ENCODE data around the gene LDB3.

LDB3 gene

DNA sequence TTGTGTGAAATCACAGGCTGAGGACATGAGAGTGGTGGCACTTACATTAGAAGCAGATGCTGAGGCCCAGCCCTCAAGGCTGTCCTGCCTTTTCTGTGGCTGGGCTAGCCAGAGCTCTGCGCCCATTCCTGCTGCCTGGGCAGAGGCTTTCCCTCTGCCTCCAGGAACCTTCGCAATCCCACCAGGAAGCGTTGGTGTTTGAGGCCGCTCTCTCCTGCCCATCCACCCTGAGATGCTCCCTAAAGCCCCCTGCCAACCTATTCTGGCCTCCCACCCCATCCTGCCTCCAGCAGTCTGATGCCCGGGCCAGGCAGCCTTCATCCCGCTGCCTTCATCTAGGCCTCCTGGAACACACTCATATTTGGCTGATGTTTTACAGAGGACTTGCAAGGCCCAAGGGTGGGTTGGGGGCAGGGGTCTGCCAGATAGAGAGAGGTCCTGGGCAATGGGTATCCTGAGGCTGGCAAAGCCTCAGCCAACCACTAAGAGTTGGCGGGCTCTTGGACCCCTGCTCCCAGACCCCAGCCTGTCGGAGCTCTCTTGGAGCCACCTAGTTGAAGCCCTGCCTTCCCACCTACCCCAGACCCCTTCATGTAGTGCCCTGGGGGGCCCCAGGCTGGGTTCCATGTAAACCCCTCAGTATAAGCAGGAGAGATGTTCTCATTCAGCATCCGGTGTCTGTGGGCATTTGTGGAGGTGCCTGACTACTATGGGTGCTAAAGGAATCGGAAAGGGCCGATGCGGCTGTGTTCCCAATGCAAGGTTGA is 32.7 kb downstream of the LDB3 start:
- no peak for DNase-seq (ENCODE audit: insufficient read length, low spot score)
- FAIRE-seq: no peak

DNA sequence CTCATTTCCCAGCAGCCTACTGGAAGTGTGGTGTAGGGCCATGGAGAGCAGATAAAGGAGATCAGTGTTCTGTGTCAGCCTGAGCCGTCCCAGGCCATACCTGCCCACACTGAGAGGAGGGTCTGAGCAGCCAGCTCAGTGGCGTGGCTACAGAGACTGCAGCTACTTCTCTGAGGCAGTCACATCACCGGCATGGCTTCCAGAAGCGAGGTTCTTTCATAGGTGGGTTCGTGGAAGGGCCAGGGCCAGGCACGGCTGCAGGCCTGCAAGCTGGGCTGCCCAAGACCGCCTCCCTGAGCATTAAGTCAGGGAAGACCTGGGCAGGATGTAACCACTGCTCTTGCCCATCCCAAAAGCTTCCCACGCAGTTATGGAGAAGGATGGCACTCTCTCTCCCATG is 34.9 kb downstream of the LDB3 start:
- FAIRE-seq (no peak), DNase-seq (ENCODE audit: insufficient read length, low spot score) (no peak)

DNA sequence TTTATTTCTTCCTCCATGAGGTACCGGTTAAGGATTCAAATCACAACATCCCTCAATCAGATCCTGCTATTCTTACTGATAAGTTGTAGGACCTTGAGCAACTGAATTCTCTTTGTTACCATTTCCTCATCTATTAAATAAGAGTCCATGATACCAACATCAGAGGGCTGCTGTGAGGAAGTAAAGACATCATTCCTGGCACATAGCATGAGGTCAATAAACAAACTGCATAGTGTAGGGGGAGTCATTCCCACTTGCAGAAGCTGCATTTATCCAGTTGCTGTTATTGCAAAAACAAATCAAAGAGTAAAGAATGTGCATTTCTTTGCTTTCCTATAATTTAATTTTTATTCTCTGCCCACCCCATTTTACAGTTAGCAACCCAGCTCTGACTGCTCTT is 36.8 kb downstream of the LDB3 start:
- FAIRE-seq (no peak), DNase-seq (ENCODE audit: insufficient read length, low spot score) (no peak)

DNA sequence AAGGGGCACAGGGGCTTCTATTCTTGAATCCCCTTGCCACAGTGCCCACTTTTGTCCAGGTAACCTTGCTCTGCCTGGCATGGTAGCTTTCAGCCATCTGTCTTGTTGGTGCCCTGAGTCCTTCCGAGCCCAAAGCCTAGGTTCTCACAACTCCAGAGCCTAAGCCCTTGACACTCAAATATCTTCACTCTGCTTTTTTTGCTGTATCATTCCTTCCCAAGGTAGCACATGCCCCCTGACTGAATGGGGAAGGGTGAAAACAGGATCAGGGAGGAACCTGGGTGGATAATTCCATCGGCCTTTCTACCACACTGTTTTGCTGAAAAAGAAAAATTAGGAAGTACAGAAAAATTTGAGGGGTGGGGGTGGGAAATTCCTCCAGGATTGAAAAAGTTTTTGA is 37.6 kb downstream of the LDB3 start:
- FAIRE-seq: no peak
- no peak for DNase-seq (ENCODE audit: insufficient read length, low spot score)

DNA sequence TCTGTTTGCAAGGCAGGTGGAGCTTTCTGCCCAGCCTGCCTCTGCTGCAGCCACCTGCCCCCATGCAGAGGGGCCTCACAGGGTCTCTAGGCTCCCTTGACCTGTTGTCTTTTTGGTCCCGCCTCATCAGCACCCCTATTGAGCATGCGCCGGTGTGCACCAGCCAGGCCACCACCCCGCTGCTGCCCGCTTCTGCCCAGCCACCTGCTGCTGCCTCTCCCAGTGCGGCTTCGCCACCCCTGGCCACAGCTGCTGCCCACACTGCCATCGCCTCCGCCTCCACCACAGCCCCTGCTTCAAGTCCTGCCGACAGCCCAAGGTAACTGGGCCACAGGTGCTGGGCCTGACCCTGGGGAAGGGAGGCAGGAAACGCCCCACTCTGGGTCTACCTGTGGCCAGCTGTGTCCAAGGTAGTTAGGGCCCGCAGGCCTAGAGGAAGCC is 38.1 kb downstream of the LDB3 start:
- no peak for FAIRE-seq

DNA sequence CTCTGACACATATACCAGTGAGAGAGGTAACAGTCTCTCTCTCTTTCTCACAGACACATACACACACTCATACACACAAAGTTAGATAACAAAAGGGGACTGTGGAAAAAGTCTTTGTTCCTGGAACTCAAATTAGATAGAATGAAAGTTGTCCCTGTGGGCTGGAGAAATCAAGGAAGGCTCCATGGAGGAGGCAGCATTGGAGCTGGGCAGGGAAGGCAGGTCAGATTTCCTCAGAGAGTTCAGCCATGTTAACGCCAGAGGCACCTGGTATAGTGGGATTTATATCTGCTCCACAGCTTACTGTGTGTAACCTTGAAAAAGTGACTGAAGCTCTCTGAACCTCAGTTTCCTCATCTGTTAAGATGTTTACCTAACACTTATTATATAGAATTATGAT is 38.7 kb downstream of the LDB3 start:
- DNase-seq (ENCODE audit: insufficient read length, low spot score): no peak
- no peak for FAIRE-seq

More for the DNA sequence above, 38.1 kb downstream of the LDB3 start:
- no peak for DNase-seq (ENCODE audit: insufficient read length, low spot score)

DNA sequence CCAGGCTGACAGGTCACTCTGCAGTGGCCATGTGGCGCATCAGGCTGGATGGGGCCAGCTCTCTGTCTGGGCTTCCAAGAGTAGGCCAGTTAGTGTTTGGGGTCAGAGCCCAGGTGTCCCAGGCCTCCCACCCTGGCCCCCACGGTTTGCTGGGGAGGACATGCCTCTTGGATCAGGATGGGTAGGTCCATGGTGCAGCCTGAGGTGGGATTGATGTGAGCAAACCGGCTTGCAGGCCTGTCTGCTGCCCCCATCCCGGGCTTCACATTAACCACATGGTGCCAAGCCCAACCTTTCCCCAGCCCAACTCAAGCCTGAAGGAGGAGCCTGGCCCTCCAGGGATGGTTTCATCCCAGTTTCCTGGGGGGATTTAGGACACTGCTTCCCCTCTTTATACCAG is 39.2 kb downstream of the LDB3 start:
- FAIRE-seq: no peak
- no peak for DNase-seq (ENCODE audit: insufficient read length, low spot score)

DNA sequence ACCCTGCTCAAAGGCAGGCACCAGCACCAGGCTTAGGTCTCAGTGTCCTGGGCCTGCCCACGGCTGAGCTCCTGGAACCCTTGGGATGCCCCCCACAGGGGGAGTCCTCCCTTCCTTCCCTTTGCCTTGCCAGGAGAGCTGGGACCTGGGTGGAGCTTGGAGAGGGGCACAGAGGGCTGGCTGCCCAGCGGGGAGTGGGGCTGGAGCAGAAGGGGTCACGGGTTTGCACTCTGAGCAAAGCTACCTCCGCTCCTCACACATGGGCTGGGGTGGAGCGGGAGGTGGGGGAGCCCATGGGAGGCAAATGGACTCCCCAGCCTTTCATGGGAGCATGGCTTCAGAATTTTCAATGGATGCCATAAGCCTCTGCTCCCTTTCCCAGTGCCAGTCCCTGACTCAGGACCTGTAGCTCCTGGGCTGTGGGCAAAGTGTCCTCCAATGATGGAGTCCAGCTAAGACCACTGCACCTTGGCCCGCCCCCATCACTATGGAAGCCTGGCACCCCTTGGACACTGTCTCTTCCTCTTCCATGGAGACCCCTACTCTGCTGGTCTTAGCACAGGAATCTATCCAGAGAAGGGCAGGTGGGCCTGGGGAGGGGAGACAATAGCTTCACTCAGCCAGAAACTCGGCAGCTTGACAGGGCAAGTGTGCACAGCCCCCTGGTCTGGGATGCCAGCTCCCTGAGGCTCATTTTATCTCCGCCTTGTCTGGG is 39.9 kb downstream of the LDB3 start:
- FAIRE-seq: no peak
- no peak for DNase-seq (ENCODE audit: insufficient read length, low spot score)

DNA sequence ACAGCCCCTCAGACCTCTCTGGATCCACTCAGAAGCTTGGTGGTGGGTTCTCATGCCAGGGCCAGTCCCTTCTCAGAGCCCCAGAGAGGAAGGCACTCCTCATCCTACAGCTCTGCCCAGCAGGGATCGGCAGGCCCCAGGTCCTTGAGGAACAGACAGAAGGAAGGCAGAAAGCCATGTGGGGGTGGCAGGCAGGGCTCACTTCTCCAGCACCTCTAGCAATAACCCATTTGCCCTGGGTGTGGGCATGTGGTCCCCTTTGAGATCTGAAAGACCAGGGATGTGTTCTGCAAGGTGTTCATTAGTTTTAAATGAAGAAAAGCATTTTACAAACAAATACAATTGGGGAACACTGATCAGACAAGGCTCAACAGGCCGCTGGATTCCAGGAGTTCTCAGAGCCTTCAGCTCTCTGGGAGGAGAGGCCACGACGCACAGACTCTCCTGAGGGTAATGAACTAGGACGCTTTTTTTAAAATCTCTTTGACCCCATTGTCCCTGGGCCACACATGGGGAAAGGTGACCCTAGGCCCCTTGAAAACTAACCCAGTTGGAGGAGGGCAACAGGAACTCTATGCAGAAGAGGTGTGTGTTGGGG is 40.6 kb downstream of the LDB3 start:
- FAIRE-seq (no peak), DNase-seq (ENCODE audit: insufficient read length, low spot score) (no peak)

DNA sequence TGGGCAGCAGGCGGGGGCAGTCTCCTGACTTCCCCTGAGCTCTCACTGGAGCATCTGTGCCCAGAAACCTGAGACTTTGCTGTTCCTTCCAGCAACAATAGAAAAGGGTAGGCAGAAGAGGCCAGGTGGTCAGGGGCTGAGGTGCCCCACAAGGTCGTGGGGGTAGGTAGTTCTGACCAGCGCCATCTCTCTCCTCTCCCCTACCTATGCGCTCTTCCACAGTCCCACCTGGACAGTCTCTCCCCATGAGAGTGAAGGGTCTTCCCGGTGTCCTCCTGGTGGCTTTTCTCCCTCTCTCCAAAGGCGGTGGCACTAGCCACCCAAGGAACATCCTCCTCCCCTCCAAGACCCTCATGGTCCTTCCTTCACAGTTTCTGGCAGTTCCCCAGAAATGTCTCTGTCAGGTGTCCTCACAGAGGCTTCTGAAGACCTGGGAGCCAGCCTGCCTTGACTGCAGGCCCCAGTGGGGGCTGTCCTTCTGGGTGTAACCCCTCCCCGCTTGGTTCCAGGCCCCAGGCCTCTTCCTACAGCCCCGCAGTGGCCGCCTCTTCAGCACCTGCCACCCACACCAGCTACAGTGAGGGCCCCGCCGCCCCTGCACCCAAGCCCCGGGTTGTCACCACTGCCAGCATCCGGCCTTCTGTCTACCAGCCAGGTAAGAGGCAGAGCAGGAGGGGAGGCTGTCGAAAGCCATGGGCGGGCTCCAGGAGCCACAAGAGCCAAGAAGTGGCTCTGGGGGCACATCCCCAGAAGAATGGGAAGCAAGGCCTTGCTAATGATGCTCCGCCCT is 41.3 kb downstream of the LDB3 start:
- no peak for FAIRE-seq

DNA sequence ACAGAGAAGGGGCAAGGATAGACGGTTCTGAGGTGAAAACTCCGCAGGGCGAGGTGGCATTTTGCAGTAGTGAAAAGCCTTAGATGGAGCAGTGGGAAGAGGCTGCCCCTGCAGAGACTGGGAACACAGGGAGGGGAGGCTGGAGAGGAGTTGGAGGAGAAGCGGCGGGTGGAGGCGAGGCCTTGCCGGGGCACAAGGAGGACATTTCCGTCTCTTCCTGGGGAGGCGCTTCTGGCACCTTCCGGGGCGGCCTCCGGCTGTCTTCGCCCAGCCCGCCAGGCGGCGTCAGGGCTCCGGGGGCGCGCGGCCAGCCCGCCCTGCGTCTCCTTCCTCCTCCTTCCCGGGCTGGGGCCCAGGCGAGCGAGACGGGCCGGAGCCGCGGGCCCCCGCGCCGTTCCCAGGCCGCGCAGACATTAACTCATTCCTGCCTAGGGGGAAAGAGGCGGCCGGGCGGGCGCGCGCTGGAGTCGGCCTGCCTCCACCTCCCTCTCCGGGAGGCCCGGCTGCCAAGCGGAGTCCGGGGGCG is 42.7 kb downstream of the LDB3 start:
- FAIRE-seq (peak; percentile 55), DNase-seq (ENCODE audit: insufficient read length, low spot score) (peak; percentile 90)

More for the DNA sequence above, 41.3 kb downstream of the LDB3 start:
- no peak for DNase-seq (ENCODE audit: insufficient read length, low spot score)

DNA sequence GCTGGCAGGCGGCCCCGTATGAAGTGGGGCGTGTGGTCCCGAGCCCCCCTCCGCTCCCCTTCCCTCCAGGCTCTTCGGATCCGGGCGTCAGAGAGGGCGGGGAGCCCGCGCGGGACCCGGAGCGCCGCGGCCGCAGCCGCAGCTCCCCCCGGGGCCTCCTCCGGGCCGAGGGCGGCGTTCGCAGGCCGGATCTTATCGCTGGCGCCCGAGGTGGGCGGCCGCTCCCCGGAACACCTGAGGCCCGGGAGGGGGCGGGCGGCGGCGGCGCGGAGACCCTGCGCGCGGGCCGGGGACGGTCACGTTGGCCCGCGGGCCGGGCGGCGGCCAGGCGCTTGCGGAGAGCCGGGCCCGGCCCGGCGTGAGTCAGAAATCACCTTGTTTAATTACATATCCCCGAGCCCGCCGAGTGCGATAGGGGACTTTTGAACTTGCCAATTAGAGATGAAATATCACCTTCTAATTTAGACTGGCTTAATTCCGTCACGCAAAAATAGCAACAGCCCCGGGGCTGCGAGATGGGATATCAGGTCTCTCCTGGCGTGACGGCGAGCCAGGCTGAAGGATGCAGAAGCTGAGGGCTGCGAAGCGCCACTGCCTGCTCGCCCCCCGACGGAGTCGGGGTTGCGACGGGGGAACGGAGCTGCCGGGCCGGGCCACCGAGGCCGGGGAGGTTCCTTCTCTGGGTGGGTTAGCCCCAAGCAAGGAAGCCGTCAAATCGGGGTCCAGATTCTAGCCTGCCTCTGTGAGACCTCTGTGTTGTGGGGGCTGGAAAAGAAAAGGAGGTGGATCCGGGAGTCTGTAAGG is 43.4 kb downstream of the LDB3 start:
- DNase-seq (ENCODE audit: insufficient read length, low spot score) (peak; percentile 66), FAIRE-seq (no peak)

DNA sequence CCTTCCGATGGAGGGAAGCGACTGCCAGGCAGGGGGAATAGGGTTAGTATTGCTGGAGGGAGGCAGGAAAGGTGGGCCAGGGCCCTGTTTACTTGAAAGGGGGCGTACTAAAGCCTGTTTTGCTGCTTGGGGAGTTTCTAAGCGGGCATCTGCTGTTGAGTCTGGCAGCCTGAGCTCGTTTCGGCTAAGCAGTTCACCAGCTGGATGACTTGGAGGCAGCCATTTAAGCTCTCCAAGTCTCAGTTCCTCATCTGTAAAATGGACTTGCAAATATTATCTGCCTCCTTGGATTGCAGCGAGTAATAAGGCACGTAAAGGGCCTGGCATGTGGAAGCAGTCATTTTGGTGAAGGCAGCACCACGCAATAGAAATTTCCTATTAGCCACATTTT is 44.0 kb downstream of the LDB3 start:
- FAIRE-seq: no peak
- DNase-seq (ENCODE audit: insufficient read length, low spot score): no peak

DNA sequence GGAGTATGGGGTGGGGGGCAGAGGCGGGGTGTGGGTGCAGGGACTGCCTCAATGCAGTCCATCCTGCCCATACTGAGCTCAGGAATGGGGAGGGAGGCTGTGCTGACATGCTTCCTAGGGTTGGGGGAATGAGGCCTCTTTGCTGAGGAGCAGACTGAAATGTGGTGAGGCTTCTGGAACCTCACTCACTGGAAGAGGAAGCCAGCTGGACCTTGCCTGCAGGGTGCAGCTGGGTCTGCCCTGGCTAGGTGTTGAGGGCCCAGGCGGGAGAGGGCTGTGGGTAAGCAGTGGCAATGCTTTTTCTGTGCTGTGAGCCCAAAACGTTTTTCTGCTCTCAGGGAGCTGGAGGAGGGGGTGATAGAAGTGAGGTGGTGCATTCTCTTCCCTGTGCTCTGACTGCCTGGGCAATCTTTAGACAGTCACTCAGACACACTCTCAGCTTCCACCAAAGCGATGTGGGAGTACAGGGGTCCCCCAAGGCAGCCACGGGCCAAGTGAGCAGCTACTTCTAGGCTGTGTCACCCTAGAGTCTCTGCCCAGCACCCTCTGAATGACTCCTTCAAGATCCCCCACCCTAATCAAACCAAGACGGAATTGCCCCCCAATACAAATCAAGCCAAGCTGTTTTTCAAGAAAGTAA is 47.0 kb downstream of the LDB3 start:
- FAIRE-seq (no peak), DNase-seq (ENCODE audit: insufficient read length, low spot score) (no peak)

DNA sequence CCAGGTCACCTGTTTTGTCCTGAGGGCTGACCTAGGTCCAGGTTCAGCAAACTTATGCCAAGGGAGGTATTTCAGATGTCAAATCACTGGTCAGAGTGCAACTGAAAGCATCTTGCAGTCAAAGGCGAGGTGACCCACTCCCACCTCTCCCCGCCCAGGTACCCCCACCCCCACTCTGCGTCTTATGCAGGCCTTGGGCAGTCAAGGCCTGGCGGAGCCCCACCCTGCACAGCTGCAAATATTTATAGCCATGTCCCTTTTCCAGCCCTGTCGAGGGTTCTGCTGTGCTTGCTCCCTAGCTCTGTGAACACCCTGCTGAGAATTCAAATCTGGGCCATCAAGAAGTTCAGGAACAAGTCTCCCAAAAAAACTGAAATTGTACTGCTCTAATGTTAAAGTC is 47.5 kb downstream of the LDB3 start:
- DNase-seq (ENCODE audit: insufficient read length, low spot score) (no peak), FAIRE-seq (no peak)

DNA sequence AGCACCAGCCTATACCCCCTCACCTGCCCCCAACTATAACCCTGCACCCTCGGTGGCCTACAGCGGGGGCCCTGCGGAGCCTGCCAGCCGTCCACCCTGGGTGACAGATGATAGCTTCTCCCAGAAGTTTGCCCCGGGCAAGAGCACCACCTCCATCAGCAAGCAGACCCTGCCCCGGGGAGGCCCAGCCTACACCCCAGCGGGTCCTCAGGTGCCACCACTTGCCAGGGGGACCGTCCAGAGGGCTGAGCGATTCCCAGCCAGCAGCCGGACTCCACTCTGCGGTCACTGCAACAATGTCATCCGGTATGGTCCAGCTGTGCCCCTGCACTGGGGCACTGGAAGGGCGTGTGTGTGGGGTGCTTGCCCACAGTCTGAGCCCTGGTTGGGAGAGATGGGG is 48.2 kb downstream of the LDB3 start:
- FAIRE-seq: no peak
- DNase-seq (ENCODE audit: insufficient read length, low spot score): no peak

DNA sequence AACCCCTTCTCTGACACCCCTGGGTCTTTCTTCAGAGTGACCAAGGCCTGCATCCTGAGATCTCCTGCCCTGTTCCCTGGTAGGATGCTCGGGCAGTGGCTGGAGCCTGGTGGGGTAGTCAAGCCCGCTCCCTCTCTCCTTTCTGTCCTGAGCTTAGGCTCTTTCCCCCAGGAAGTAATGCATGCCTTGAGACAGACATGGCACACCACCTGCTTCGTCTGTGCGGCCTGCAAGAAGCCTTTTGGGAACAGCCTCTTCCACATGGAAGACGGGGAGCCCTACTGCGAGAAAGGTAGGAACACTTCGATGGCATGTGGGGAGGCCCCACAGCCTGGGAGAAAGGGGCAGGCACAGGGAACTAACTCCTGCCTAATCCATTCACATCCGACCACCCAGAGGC is 50.2 kb downstream of the LDB3 start:
- FAIRE-seq (no peak), DNase-seq (ENCODE audit: insufficient read length, low spot score) (no peak)

DNA sequence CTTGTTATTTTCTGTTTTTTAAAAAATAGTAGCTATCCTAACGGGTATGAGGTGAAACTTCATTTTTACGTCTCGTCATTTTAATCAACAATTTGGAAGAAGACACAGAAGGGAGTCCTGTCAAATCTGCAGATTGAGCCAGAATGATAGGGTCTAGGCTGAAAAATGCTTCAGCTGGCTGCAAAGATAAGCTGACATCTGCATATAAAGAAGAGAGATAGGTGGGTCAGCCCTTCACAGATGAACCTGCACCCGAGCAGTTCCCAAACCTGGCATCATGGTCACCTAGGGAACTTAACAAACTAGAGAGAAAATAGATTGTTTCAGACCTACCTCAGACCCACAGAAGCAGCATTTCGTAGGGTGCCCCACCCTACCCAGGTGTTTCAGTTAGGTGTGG is 52.9 kb downstream of the LDB3 start:
- no peak for FAIRE-seq
- DNase-seq (ENCODE audit: insufficient read length, low spot score): no peak

DNA sequence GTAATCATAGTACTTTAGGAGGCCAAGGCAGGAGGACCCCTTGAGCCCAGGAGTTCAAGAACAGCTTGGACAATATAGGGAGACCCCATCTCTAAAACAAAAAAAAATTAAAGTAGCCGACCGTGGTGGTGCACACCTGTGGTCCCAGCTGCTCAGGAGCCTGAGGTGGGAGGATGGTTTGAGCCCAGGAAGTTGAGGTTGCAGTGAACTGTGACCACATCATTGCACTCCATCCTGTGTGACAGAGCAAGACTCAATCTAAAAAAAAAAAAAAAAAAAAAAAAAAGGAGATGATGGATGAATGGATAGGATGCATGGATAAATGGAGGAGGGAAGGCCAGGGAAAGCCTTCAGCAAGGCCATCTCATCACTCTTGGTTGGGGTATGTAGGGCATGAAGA is 54.7 kb downstream of the LDB3 start:
- DNase-seq (ENCODE audit: insufficient read length, low spot score) (no peak), FAIRE-seq (no peak)

DNA sequence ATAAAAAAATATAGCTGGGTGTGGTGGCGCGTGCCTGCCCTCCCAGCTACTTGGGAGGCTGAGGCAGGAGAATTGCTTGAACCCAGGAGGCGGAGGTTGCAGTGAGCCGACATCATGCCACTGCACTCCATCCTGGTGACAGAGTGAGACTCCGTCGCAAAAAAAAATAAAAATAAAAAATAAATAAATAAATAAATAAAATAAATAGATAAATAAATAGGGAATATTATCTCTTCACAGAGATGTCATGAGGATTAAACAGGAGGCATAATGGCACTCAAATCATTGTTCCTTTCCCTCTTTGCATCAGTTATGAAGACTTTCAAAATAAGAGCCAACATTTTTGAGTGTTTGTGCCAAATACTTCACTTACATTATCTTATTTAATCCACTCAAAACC is 56.1 kb downstream of the LDB3 start:
- DNase-seq (ENCODE audit: insufficient read length, low spot score) (no peak), FAIRE-seq (no peak)

Measured in HTR-8/SVneo (cell line).